Omental fat pad (tissue), 4 donors: ENCODE data around the gene COX6A1. TPM values are rescaled to one million over a fixed set of nuclear protein-coding genes. Genes with fewer than 3 reads are reported as not detected.

ENCODE experiments used
- ATAC-seq: fragments of 150-250 bp; one replicate; pipeline ENCODE4 v1.9.1; 2016; ENCODE audit warnings: mild to moderate bottlenecking, moderate library complexity; ENCODE audit not compliant: low FRiP score
- DNase-seq: peaks from one replicate; pipeline ENCODE4 v3.0.0-alpha.2; 2019; ENCODE audit warnings: low spot score
- total RNA-seq, 4 donors: library from RNA; depleted of rRNA; stranded (reverse); fragments of >200 nt; gene quantifications; one replicate each; pipeline ENCODE4 v1.1.0, GENCODE V29; 2016
- TF ChIP-seq, protein P1 (sequence below), 3 donors: fragments of 450-650 bp; IDR thresholded peaks; one replicate each; pipeline ENCODE4 v1.5.1; 2016 to 2017; ENCODE audit warnings: antibody characterized with exemption in 3 of 3, mild to moderate bottlenecking in 3 of 3, moderate library complexity in 2 of 3

Gene COX6A1
- 100 to 1,000 TPM; 374 to 751 (median 529) TPM for total RNA-seq

DNA sequence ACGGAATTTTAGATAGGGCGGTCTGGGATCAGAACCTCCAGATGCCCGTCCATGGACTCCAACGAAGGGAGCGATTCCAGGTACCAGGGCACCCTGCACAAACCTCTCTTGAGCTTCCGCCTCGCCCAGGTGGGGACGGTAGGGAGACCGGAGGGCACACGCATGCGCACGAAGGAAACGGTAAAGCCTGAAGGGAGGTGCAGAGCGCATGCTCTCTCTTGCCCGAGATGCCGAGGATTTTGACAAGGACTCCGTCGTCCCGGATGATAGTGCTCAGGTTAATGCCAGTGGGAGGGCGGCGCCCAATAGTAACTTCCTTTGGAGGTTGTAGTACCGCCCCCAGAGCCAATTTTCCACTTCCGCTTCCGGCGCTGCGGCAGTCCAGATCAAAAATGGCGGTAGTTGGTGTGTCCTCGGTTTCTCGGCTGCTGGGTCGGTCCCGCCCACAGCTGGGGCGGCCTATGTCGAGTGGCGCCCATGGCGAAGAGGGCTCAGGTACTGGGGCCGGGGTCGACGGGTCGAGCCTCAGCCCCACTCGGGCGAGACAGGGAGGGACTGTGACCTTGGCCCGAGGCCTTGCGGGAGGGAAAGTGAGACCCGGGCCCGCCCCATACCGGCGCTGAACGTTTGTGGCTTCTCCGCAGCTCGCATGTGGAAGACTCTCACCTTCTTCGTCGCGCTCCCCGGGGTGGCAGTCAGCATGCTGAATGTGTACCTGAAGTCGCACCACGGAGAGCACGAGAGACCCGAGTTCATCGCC is at the start of gene COX6A1:
Gene COX6A1, plus strand, starts transcription at position 379 of the 760 bp plus-strand sequence. Its CDS starts 14 bp downstream, at position 393.
- peak; percentile 87 for DNase-seq
- peak; percentile 97 for ATAC-seq
- TF ChIP-seq, protein P1, sequence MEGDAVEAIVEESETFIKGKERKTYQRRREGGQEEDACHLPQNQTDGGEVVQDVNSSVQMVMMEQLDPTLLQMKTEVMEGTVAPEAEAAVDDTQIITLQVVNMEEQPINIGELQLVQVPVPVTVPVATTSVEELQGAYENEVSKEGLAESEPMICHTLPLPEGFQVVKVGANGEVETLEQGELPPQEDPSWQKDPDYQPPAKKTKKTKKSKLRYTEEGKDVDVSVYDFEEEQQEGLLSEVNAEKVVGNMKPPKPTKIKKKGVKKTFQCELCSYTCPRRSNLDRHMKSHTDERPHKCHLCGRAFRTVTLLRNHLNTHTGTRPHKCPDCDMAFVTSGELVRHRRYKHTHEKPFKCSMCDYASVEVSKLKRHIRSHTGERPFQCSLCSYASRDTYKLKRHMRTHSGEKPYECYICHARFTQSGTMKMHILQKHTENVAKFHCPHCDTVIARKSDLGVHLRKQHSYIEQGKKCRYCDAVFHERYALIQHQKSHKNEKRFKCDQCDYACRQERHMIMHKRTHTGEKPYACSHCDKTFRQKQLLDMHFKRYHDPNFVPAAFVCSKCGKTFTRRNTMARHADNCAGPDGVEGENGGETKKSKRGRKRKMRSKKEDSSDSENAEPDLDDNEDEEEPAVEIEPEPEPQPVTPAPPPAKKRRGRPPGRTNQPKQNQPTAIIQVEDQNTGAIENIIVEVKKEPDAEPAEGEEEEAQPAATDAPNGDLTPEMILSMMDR (IDR thresholded peaks at IDR 0.05) = no peak

DNA sequence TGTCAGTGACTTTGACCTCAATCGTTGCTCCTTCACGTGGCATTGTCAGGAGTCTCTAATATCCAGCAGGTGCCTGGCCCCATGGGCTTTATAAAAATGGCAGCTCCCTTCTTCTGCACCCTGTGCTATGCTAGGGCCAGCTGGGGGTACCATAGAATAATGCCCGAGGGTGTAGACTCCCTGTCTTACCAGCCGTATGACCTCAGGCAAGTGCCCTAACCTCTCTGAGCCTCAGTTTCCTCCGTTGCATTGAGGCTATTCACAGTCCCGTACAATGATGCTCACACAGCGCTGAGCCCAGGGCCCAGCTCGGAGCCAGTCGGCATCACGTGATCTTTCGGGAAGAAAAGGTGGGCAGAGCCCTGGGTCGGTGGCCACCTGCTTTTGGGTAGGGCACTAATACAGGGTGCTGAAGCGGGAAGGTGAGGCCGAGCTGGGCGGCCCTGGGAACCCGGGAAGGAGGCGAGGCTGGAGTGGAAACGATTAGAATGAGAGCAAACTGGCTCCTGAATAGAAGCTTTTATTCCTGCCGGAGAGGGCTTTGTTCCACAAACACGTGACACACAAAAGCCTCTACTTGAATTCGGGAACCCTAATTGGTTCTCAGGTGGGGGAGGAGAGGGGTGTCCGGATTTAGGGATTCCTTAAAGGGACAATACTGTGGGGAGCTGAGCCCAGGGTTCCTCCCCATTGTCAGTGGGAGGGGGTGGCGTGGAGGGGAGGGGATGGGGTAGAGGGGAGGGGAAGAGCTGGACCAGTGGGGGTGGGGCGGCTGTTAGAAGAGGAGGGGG is 49.0 kb upstream of the COX6A1 start:
- TF ChIP-seq, protein P1 (IDR thresholded peaks at IDR 0.05) = no peak
- ATAC-seq (no peak), DNase-seq (no peak)

DNA sequence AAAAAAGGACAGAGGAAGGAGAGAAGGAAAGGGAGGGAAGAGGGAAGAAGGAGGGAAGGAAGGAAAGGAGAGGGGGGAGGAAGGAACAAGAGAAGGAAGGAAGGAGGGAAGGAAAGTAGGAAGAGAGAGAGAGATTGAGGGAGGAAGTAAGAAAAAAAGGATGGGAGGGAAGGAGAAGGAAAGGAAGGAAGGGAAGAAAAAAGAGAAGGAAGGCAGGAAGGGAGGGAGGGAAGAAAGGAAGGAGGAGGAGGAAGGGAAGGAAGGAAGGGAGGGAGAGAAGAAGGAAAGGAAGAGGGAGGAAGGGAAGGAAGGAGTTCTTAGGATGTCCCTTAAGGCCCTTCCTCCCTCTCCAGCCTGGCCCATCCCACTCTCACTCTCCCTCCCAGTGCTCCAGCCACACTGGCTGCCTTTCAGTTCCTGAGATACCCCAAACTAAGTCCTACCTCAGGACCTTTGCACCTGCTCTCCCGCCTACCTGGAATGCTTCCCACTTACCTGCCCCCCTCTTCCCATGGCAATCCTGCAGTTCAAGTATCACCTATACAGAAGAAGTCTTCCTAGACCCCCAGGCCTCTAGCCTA is 47.3 kb upstream of the COX6A1 start:
- no peak for DNase-seq
- TF ChIP-seq, protein P1 (IDR thresholded peaks at IDR 0.05) = no peak
- no peak for ATAC-seq

DNA sequence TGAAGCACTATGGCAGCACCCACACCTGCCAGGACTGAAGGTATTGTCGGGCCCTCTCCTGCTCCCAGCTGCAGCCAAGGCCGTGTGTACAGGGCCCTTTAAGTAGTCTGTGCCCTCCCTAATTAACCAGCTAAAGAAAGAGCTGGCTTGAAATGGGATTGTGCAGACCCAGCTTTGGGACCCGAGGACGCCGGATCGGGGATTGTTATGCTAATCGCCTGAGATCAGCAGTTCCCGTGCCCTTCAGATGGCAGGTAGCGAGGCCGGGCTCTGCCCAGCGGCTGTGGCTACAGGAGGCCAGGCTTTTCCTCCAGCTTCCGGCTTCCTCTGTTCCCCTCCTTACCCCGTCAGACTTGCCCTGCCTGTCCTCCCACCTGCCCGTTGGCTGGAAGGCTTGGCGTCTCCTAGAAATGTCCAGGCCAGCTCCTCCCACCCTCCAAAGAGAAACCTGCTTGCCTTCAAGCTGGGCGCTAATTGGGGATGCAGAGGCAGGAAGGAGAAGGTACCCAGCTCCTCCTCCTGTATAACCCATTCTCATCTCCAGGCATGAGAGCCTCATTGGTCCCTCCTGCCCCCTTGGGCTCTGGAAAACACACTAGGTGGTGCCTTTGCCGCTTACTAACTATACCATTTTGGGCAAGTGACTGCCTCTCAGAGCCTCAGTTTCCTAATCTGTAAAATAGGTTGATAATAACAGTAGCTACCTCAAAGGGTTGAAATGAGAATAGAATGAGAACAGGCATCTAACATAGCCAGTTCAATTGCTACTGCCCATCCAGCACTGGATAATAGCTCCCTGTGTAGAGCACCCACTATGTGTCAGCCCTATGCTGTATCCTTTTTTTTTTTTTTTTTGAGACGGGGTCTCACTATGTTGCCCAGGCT is 43.2 kb upstream of the COX6A1 start:
- ATAC-seq (peak; percentile 77), DNase-seq (no peak)
- TF ChIP-seq, protein P1 (IDR thresholded peaks at IDR 0.05) = no peak

DNA sequence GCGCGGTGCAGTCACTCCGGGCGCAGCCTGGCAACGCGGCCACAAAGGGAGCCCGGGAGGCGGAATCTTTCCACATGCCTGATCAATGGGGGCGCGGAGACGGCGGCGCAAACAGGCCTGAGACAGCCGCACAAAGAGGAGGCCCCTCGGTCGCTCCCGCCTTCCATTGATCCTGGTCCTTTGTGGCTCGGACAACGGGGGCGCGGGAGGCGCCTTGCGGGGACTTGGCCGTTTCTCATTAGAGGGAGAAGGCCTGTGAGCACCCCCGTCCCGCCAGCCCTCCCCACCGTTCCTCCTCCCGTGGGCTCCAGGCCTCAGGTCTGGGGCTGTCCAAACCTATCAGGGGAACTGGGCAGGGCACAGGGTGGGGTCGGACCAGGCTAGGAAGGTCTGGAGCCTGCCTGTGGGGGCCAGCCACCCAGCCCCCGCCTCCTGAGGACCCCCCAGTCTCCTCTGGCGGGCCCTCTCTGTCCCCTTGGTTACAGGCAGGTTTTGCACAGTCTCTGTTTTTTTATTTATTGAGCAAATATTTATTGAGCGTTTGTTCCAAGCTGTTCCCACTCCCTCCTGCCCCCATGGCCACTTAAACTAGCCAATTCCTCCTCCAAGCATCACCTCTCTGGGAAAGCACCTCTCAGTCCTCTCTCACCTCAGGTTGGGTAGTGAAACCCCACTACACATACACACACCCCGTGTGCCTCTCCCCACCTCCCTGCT is 39.9 kb upstream of the COX6A1 start:
- ATAC-seq (no peak), DNase-seq (no peak)
- TF ChIP-seq, protein P1 (IDR thresholded peaks at IDR 0.05) = no peak

DNA sequence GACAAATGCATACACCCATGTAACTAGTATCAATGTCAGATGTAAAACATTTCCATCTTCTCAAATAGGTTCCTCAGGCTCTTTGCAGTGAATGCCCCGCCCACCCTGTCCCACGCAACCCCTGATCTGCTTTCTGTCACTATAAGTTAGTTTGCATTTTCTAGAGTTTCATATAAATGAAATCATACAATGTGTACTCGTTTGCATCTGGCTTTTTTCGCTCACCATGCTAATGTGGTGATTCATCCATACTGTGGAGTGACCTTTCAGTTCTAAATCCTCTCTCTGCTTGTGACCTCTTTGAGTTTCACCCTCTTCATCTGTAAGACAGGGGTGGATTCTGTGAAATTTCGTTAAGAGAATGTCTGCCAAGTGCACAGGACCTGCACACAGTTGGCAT is 38.4 kb upstream of the COX6A1 start:
- DNase-seq = no peak

More for the DNA sequence above, 38.4 kb upstream of the COX6A1 start:
- TF ChIP-seq, protein P1 (IDR thresholded peaks at IDR 0.05) = no peak
- no peak for ATAC-seq
